ENCODE measurements around the gene CCR5.
"Not testable (repeated sequence)": the region's sequence is repeated elsewhere in the genome, so short reads cannot be mapped to it uniquely, and the experiment has no call there.

The CCR5 gene

DNA sequence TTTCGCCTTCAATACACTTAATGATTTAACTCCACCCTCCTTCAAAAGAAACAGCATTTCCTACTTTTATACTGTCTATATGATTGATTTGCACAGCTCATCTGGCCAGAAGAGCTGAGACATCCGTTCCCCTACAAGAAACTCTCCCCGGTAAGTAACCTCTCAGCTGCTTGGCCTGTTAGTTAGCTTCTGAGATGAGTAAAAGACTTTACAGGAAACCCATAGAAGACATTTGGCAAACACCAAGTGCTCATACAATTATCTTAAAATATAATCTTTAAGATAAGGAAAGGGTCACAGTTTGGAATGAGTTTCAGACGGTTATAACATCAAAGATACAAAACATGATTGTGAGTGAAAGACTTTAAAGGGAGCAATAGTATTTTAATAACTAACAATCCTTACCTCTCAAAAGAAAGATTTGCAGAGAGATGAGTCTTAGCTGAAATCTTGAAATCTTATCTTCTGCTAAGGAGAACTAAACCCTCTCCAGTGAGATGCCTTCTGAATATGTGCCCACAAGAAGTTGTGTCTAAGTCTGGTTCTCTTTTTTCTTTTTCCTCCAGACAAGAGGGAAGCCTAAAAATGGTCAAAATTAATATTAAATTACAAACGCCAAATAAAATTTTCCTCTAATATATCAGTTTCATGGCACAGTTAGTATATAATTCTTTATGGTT is at the start of gene CCR5:
Gene CCR5, plus strand, starts transcription at position 108 of the 680 bp plus-strand sequence. CDS start 1,957 bp downstream, outside the sequence.
- no peak for DNase-seq

DNA sequence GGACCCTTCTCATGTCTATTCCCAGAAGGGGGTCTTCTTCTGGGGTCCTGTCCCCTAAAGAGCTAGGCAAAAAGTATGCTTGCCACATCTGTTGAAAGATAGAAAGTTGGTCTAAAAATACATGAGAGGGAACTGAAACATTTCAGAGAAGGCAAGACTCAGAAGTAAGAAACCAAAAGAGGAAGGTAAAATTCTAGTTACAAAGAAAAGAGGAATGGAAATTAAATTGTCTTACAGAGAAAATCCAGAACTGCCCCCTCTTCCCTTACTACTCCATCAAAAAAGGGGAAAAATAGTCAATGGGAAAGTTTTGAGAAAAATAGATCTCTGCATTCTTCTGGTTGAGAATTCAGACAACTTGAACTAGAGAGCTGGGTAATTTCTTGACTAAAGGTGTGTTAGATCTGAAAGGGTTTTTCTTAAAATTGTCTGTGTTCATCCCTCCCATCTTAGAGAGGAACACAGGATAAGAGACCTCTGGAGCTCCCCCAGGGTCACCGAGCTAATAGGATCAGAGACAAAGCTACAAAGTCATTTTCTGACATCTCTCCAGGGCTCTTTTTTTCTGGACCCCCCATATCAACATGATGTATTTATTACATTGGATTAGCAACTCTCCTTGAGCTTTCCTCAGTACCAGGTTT is 49.2 kb upstream of the CCR5 start:
- DNase-seq, result no peak

DNA sequence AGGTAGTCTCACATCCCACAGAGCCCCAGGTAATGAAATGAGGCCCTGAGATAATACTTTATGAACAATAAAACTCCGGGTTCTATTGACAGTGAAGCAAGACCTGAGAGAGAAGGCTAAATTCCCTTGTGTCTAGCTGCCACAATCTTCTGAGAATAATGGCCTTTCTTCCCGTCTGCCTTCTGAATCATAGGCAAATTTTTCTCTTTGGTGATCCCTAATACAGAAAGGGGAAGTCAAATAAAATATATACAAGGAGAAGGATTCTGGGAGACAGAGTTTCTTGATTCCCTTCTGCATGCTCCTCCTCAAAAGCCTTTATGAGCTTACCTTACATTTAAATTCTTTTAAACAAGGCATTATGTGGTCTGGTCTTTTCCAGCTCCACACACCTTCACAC is 46.7 kb upstream of the CCR5 start:
- DNase-seq, result no peak

DNA sequence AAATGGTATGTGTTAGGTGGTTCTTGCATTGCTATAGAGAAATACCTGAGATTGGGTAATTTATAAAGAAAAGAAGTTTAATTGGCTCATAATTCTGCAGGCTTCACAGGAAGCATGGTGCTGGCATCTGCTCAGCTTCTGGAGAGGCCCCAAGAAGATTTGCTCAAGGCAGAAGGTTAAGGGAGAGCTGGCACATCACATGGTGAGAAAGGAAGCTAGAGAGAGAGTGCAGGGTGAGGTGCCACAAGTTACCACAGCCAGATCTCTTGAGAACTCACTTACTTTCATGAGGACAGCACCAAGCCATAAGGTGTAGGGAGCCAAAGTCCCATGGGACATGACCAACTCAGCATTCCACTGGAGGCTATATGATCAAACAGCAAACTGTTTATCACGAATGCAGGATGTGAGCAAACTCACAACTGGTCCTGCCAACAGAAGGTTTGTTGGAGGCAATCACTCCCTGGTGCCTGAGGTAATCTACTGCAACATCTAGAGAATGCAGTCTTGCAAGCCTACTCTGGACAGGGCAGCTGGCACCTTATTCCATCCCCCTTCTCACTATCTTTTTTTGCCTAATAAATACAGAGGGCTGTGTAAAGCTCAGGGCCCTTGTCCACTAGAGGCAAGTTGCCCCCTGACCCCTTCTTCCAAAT is 45.0 kb upstream of the CCR5 start:
- no peak for DNase-seq

DNA sequence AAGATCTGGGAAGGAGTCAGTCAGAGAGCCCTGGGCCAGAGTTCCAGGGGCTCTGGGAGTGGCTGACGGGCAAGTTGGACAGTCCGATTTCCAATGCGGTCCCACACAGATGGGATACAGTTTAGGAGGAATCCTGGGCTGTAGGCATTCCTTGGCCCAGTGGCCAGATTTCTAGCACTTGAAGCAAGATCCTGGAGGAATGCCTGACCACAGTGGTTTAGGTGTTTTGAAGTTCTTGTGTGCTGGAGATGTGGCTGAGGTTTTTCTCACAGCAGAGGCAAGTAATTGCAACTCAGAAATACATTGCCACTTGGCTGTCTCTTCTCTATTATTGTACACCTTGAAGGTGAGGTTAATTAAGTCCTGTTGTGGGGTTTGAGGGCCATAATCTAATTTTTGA is 40.1 kb upstream of the CCR5 start:
- not testable (repeated sequence) for DNase-seq

DNA sequence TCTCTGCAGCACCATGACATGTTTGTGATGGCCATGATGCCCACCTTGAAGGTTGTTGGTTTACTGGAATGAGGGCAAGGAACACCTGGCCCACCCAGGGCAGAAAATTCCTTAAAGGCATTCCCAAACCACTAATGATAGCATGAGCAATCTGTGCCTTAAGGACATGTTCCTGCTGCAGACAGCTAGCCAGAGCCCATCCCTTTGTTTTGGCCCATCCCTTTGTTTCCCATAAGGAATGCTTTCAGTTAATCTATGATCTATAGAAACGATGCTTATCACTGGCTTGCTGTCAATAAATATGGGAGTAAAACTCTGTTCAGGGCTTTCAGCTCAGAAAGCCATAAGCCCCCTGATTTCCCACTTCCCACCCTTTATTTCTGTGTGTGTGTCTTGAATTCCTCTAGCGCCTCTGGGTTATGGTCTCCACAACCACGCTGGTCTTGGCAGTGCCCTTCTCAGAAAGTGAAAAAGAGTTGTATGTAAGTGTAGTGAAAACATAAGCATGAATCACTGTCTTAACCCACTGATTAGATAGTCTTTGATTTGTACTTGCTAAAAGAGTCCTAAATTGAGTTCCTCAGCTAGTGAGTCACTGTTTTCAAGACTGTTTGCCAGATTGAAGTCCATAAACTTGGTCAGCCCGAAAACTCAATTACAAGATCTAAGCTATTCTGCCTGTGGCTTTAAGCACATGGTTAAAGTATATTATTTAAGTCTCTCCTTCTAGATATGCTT is 35.8 kb upstream of the CCR5 start:
- DNase-seq, result no peak

DNA sequence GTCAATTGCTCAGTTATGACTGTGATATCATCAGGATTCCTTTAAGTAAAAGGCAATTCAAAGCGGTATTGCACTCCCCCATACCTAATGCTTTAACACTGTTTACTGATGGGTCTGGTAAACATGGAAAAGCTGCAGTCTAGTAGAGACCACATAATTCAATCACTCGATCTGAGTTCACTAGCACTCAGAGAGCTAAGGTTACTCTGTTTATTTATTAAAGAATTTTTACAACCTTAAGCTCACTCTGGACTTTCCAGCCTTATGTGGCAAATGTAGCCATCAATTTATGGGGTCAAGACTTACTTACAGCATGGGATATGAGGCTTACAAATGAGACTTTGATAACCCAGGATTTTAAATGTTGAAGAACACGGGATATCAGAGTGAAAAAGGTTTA is 35.2 kb upstream of the CCR5 start:
- no peak for DNase-seq

DNA sequence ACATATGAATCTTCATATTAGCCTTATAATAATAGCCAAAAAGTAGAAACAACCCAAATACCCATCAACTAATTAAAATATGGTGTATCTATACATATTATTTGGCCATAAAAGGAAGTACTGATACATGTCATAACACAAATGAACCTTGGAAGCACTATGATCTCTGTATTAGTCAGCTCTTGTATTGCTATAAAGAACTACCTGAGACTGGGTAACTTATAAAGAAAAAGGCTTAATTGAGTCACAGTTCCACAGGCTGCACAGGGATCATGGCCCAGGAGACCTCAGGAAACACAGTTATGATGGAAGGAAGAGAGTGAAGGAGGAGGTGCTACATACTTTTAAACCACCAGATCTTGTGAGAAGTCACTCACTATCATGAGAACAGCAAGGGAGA is 32.8 kb upstream of the CCR5 start:
- DNase-seq, result no peak

DNA sequence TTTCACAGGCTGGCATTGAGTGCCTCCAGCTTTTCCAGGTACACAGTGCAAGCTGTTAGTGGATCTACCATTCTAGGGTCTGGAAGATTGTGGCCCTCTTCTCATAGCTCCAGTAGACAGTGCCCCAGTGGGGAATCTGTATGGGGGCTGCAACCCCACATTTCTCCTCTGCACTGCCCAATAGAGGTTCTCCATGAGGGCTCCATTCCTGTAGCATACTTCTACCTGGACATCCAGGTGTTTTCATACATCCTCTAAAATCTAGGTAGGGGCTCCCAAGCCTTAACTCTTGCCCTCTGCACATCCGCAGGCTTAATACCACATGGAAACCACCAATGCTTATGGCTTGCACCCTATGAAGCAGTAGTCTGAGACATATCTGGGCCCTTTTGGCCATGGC is 31.9 kb upstream of the CCR5 start:
- no peak for DNase-seq

DNA sequence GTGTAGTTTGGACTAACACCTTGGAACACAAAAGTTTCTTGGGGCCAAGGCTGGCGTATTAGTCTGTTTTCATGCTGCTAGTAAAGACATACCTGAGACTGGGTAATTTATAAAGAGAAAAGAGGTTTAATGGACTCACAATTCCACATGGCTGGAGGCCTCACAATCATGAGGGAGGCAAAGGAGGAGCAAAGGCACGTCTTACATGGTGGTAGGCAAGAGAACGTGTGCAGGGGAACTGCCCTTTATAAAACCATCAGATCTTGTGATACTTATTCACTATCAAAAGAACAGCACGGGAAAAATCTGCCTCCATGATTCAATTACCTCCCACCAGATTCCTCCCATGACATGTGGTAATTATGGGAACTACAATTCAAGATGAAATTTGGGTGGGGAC is 26.3 kb upstream of the CCR5 start:
- no peak for DNase-seq

DNA sequence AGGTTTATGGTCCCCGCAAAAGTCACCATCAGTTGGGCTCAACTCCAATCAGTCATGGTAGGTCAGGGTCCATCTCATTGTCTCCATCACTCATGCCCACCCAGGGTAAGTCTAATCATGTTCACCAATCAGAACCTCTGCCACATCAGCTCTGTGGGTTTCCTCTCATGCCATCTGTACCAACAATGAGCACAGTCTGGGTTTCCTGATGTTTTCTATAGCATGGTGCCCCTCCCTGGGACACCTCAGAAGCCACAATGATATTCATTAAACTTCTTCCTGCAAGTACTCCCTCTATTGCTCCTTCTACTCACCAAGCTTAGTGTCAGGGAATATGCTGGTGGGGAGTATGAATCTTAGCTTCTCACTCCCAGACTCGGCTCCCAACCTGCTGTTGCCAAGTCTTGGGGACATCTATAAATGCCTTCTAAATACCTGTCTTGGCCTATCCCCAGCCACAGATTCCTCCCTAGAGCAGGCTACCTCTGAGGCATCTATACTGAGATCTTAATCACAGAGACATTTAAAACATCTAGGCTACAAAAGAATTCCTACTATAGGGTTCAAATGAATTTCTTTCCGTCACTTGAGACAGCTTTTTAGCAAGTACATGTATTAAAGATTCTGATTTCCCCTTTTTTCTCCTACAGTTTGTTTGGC is 21.8 kb upstream of the CCR5 start:
- DNase-seq, result no peak

DNA sequence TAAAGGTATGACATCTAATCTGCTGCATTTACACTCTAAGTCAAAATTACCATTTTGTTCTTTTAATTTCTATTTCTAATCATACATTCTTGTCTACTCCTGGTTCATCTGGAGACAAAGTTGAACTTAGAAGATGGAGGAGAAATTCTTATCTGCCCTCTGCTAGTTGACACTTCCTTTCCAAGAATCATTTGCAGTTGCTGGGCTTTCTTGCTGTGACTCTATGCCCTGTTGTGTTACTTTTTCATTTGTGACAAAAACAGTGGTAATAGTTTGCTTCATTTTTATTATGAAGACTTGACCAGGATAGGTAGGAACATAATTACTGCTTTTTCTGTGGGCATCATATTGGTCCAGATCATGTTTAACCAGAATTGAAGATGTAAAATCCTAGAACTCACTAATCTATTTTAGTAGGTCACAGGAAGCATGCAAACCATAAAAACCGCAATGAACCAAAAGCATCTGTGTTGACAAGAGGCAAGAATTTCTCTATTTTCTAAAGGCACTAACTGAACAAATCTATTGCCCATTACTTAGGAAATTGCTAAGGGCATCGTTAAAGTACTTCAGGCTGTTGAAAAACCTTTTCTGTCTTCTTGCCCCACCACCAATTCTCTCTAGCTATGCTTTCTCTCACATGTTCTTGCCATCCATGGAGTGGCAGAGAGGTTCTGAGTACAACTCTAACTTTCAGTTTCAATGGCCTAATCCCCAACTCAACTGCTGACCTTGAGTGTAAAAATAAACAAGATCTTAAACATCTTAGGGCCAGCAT is 21.1 kb upstream of the CCR5 start:
- DNase-seq, result no peak

DNA sequence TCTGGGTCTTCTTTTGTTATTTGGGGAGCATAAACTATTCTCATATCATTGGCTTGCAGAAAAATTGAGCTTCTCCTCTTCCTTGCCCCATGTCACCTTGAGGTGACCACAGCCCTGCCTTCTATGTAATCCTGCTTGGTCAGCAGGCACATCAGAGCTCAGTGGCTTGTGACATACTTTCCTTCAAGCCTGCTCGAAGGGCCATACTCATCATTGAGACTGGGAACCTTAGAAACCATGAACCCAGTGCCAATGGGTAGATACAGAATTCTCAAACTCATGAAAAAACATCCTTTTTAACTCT is 20.5 kb upstream of the CCR5 start:
- DNase-seq, result no peak

DNA sequence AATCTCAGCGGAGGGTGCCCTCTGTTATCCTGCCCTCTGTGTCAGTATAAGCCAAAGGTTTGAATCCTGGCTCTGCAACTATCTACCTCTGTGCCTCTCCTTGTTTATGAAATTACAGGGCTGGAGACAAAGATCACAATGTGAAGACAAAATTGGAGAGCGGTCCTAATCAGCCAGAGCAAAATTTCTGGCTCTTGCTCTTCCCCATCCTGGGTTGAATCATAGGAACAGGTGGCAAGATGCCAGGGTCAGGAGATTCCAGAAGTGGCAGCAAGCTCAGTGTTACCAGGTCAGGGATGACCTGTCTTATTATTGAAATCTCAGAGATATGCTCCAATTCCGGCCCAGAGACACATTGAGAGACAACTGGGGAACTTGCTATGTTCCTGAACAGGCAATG is 19.1 kb upstream of the CCR5 start:
- DNase-seq, result no peak

DNA sequence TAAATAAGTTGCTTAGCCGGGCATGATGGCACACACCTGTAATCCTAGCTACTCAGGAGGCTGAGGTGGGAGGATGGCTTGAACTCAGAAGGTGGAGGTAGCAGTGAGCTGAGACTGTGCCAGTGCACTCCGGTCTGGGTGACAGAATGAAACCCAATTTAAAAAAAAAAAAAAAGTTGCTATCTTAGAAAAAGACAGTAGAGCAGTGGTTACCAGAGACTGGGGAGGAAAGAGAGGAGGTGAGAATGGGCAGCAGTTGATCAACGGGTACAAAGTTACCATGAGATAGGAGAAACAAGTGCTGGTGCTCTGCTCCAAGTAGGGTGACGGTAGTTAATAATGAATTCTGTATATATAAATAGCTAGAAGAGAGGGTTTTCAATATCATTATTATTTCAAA is 17.7 kb upstream of the CCR5 start:
- DNase-seq, result no peak

DNA sequence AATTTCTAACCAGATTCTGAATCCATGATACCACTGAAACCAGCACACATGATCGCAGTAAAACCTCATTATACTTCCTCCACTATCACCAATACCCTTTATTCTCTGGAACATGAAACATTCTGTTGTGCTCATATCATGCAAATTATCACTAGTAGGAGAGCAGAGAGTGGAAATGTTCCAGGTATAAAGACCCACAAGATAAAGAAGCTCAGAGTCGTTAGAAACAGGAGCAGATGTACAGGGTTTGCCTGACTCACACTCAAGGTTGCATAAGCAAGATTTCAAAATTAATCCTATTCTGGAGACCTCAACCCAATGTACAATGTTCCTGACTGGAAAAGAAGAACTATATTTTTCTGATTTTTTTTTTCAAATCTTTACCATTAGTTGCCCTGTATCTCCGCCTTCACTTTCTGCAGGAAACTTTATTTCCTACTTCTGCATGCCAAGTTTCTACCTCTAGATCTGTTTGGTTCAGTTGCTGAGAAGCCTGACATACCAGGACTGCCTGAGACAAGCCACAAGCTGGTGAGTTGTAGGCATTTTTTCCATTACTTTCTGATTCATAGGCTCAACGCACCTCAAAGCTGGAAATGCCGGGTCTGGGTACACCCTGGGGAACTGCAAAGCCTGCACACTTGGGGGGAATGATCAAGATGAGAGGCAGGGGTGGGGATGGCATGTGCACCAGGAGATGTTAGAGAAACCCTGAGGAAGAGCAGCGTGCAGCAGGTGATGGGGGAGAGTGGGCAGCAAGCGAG is 16.9 kb upstream of the CCR5 start, which contains the start of gene CCR2:
Gene CCR2, plus strand, starts transcription at position 465 of the 764 bp plus-strand sequence. CDS start 3,417 bp downstream, outside the sequence.
- no peak for DNase-seq

DNA sequence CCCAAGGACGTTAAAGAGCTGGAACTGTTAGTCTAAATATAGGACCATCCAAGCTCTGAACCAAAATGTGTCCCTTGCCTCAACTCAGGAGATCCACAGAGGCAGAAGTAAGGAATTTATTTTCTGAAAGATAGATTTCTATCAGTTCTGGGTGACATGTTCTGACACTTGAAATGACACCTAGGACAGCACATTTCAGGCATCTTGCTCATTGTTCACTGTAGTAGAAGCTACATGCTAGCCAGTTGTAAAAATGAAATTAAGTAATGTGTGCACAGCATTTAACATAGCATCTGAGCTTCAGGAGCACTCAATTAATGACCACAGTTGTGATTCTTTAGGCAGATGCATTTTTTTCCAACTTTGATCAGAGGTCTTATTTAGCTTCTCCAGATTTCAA is 16.3 kb upstream of the CCR5 start:
- no peak for DNase-seq

DNA sequence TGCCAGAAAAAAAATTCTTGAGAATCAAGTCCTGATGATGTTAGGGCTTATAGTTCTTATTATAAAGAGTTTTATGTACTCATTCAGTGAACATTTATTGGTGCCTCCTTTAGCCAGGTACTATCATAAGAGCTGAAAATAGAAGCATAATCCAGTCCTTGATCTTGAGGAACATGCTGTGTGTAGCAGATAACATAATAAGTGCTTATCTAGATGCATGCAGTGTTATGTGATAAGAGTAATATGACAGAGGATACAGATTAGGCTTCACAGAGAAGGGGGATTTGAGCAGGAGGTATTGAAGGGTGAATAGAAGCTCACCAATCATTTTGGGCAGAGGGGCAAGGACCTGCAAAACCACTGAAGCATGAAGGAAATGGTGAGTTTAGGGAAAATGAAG is 15.8 kb upstream of the CCR5 start:
- DNase-seq, result no peak

DNA sequence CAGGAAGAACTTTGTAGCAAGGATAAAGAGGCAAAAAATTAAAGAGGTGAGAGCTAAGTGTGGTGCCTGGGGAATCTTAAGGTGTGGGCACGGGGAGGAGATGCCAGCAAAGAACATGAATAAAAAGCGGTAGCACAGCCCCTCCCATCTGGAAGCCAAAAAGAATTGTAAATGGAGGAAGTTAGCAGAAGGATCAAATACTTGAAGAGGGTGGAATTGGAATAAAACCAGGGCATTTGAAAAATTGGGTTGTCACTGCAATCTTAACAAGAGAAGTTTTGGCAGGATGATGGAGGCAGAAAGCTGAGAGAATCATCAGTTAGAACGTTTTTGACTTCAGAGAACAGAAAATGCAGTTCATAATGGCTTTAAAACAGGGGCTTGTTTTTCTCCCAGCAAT is 14.5 kb upstream of the CCR5 start:
- DNase-seq, result no peak

DNA sequence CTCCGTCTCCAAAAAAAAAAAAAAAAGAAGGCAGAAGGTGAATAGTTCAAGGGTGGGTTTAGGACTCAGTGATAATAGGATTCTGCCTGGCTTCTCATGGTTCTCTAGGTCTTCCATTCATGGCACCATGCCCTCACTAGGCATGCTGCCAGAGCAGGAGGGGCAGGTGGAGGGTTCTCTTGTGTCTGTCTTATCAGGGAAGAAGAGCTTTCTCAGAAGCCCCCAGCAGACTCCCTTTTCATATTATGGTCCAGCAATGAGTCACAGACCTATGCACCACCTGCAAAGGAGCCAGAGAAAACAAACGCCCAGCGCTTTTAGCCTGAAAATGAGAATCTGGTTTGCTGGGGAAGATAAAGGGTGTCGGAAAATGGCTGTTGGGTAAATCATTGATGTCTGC is 13.8 kb upstream of the CCR5 start:
- DNase-seq, result no peak

DNA sequence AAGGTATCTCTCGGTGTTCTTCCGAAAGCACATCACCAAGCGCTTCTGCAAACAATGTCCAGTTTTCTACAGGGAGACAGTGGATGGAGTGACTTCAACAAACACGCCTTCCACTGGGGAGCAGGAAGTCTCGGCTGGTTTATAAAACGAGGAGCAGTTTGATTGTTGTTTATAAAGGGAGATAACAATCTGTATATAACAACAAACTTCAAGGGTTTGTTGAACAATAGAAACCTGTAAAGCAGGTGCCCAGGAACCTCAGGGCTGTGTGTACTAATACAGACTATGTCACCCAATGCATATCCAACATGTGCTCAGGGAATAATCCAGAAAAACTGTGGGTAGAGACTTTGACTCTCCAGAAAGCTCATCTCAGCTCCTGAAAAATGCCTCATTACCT is 12.3 kb upstream of the CCR5 start:
- peak; percentile 39 for DNase-seq

Measured in DMS53 (cell line).